HL-60 (cell line): Measurements from ENCODE around the gene DTX4.
"Not testable (repeated sequence)": the region's sequence is repeated elsewhere in the genome, so short reads cannot be mapped to it uniquely, and the experiment has no call there.

Experiments
- DNase-seq, 2 experiments: peaks; one replicate each; pipeline ENCODE4 v3.0.0-alpha.2; 2010 to 2020; ENCODE audit warnings: low read depth in 1 of 2, low spot score in 1 of 2
- H3K27ac ChIP-seq: fragments of 250-450 bp; sonication (Bioruptor Pico); replicated peaks from 2 replicates; pipeline ENCODE4 v1.5.1; 2020; ENCODE audit warnings: mild to moderate bottlenecking, moderate library complexity
- H3K27me3 ChIP-seq: fragments of 250-450 bp; sonication (Bioruptor Pico); 2 replicates; pipeline ENCODE4 v1.5.1; 2021; ENCODE audit warnings: mild to moderate bottlenecking, moderate library complexity; ENCODE audit not compliant: insufficient read depth, poor library complexity, severe bottlenecking
- H3K4me3 ChIP-seq: replicated peaks from 2 replicates; pipeline ENCODE4 v1.5.1; 2011; ENCODE audit warnings: mild to moderate bottlenecking, control low read depth, low read length; ENCODE audit not compliant: insufficient read depth
- GABPA ChIP-seq: IDR thresholded peaks from 2 replicates; pipeline ENCODE4 v1.6.1; 2012; ENCODE audit warnings: low read depth
- POLR2AphosphoS5 ChIP-seq: IDR thresholded peaks from 2 replicates; pipeline ENCODE4 v1.6.1; 2012; ENCODE audit warnings: low read depth
- SPI1 ChIP-seq: IDR thresholded peaks from 2 replicates; pipeline ENCODE4 v1.6.1; 2012; ENCODE audit warnings: low read depth, mild to moderate bottlenecking, borderline replicate concordance
- long read RNA-seq: library from polyadenylated mRNA; unstranded; transcript quantifications from one replicate; pipeline ENCODE4 v2.0.0, GENCODE V29; 2020
- TF ChIP-seq, protein P1 (sequence below): IDR thresholded peaks from one replicate; pipeline ENCODE4 v1.5.1; 2011; ENCODE audit warnings: low read length, control low read depth, inconsistent platforms; ENCODE audit not compliant: insufficient read depth
- TF ChIP-seq, protein P2 (sequence below): IDR thresholded peaks from 2 replicates; pipeline ENCODE4 v1.6.1; 2012; ENCODE audit warnings: low read depth; ENCODE audit not compliant: insufficient replicate concordance

DTX4 gene
- long read RNA-seq, partial matches to known transcripts = 0 of 1 reads
- long read RNA-seq, other reads (novel, unspliced or antisense) = 1 of 1 reads

DNA sequence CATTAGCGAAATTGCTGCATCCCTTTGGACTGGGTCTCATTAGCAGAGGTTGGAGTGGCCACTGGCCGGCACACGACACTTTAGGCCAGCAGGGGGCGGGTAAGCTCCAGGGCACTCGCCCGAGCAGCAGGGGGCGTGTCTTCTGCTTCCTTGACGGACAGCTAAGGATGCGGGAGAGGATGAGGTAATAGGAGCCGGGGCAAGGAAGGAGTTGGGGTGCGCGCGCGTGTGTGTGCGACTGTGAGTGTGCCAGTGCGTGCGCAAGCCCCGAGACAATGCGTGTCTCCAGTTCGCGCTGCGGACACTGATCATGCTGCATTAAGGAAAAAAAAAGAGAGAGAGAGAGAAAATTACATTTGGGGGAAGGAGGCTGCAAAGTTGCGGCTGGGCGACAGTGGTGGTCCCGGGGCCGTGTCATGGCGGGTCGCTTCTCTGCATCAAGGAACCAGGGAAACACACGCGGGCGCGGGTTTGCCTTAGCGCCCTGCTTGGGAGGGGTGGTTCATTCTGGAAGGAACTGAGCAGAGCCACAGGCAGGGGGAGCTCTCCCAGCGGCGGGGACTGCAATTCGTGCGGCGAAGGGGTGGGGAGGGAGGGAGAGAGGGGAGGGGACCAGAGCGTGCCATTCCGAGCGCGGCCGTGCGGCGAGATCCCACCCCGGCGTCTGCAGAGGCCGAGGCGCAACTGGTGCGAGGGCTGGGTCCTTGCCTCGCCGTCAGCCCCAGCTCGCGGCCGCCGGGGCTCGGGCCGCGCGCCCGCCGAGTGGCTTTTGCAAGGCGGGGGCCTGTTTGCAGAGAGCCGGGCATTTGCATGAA, at the start of gene DTX4:
DTX4 (plus strand) TSS at position 625 of the 815 bp plus-strand sequence. CDS start 464 bp downstream, outside the sequence.
- peak; percentile 48; the same call in 1 of the 2 replicates for TF ChIP-seq SPI1
- no peak for TF ChIP-seq POLR2AphosphoS5
- TF ChIP-seq, protein P1, sequence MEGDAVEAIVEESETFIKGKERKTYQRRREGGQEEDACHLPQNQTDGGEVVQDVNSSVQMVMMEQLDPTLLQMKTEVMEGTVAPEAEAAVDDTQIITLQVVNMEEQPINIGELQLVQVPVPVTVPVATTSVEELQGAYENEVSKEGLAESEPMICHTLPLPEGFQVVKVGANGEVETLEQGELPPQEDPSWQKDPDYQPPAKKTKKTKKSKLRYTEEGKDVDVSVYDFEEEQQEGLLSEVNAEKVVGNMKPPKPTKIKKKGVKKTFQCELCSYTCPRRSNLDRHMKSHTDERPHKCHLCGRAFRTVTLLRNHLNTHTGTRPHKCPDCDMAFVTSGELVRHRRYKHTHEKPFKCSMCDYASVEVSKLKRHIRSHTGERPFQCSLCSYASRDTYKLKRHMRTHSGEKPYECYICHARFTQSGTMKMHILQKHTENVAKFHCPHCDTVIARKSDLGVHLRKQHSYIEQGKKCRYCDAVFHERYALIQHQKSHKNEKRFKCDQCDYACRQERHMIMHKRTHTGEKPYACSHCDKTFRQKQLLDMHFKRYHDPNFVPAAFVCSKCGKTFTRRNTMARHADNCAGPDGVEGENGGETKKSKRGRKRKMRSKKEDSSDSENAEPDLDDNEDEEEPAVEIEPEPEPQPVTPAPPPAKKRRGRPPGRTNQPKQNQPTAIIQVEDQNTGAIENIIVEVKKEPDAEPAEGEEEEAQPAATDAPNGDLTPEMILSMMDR = peak; percentile 86
- peak; percentile 93 to 94 for DNase-seq
- peak within 1 kb of the TSS; percentile 63 for H3K4me3 ChIP-seq
- H3K27ac ChIP-seq = no peak within 1 kb of the TSS; the same call in 1 of the 2 replicates
- H3K27me3 ChIP-seq = peaks cover 19% of the 10 kb centered on the region

DNA sequence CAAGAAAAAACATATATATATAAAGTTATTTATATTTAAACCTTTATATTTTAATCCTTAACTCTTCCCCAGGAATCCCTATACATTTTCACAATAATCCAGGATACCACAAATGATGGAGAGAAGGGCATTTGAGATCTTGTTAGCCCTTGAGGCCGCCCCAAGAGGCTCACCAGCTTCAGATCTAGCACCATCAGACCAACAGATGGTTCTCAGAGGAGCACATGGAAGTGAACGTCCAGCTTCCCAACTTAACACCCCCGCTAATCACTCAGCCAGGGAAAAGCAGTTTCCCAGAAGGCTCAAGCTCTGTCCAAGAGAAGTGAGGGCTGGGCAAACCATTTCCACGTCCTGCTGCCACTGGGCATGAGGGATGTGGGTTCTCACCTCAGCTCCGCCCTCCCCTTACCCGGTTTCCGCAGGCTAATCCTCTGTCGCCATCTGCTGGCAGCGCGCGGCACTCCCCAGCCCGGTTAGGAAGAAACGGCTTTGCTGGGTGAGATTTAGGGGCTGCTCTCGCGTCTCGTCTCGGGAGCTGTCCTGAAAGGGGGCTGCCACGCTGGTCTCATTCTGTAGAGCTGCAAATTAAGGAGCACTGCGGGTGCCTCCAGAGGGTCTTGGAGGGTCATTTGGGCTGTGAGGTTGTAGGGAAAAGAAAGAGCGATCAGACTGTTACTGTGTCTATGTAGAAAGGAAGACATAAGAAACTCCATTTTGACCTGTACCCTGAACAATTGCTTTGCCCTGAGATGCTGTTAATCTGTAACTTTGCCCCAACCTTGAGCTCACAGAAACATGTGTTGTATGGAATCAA, 36.1 kb upstream of the DTX4 start:
- Histone ChIP-seq H3K27me3 (no peaks in the 10 kb centered on the region), H3K27ac (no peak overlapping the region), H3K4me3 (no peak overlapping the region)
- TF ChIP-seq, protein P1 = peak; percentile 98
- no peak for TF ChIP-seq SPI1
- peak; percentile 44 to 82 for DNase-seq

DNA sequence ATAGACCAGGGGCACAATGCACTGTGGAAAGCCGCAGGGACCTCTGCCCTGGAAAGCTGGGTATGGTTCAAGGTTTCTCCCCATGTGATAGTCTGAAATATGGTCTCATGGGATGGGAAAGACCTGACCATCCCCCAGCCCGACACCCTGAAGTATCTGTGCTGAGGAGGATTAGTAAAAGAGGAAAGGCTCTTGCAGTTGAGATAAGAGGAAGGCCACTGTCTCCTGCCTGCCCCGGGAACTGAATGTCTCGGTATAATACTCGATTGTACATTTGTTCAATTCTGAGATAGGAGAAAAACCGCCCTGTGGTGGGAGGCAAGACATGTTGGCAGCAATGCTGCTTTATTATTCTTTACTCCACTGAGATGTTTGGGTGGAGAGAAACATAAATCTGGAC, 35.4 kb upstream of the DTX4 start:
- peak; percentile 26; the same call in 1 of the 2 replicates for TF ChIP-seq SPI1
- H3K27ac ChIP-seq, DNase-seq, H3K27me3 ChIP-seq, H3K4me3 ChIP-seq: not testable (repeated sequence)

DNA sequence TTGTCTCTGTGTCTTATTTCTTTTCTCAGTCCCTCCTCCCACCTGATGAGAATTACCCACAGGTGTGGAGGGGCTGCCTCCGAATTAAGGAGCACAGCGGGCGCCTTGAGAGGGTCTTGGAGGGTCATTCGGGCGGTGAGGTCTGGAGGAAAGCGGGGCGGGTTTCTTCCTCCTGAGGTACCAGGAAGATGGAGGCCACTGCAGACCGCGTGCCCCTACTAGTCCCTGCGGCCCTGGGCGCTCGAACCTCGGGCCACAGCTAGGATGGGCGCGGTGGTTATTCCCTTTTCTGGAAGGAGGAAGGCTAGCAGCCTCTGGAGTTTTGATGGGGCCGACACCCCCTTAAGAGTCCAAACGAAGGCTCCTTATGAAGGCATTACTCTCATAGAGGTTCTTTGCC, 34.7 kb upstream of the DTX4 start:
- no peak for DNase-seq
- Histone ChIP-seq H3K4me3 (no peak overlapping the region), H3K27ac (no peak overlapping the region), H3K27me3 (no peaks in the 10 kb centered on the region)
- TF ChIP-seq POLR2AphosphoS5 (no peak), GABPA (no peak), SPI1 (no peak)
- TF ChIP-seq, protein P1 = no peak
- TF ChIP-seq, protein P2, sequence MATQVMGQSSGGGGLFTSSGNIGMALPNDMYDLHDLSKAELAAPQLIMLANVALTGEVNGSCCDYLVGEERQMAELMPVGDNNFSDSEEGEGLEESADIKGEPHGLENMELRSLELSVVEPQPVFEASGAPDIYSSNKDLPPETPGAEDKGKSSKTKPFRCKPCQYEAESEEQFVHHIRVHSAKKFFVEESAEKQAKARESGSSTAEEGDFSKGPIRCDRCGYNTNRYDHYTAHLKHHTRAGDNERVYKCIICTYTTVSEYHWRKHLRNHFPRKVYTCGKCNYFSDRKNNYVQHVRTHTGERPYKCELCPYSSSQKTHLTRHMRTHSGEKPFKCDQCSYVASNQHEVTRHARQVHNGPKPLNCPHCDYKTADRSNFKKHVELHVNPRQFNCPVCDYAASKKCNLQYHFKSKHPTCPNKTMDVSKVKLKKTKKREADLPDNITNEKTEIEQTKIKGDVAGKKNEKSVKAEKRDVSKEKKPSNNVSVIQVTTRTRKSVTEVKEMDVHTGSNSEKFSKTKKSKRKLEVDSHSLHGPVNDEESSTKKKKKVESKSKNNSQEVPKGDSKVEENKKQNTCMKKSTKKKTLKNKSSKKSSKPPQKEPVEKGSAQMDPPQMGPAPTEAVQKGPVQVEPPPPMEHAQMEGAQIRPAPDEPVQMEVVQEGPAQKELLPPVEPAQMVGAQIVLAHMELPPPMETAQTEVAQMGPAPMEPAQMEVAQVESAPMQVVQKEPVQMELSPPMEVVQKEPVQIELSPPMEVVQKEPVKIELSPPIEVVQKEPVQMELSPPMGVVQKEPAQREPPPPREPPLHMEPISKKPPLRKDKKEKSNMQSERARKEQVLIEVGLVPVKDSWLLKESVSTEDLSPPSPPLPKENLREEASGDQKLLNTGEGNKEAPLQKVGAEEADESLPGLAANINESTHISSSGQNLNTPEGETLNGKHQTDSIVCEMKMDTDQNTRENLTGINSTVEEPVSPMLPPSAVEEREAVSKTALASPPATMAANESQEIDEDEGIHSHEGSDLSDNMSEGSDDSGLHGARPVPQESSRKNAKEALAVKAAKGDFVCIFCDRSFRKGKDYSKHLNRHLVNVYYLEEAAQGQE = no peak
